GM15510 (cell line): Measurements from ENCODE around the gene TLCD3B.

Experiments
- POLR2A ChIP-seq: IDR thresholded peaks from 3 replicates; pipeline ENCODE4 v1.6.1; 2011; ENCODE audit warnings: borderline replicate concordance; ENCODE audit not compliant: insufficient read length; ENCODE audit errors: extremely low read depth

The TLCD3B gene

DNA sequence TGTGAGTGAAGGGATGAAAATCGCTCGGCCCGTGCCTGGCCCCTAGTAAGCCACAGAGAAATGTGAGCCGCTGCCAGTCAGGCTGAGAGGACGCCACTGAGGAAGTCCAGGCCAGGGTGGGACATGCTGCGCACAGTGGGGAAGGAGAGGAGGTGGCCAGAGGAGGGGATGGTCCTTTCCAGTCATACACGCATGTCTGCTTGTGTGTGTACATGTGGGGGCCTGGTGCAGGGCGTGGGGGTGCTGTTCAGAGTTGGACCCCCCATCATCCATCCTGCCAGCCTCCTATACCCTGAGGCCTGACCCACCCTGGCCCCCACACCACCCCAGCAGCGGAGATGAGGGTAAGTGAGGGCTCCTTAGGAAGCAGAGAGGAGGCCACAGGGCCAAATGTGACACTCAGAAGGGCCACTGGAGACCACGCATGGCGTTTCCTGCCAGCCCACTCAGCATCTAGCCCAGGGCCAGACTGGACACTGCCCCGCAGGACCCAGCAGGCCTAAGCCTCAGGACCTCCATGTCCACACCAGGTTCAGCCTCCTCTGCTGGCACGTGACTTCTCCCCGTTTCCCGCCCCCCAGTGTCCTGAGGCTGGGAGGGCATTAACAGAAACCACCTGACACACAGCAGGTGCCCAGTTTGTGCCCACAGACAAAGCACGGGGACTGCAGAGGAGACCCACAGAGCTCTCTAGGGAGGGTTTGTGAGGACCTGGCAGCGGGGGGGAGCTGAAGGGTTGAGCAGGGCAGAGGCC, 27.2 kb downstream of the TLCD3B start:
- TF ChIP-seq POLR2A = no peak

DNA sequence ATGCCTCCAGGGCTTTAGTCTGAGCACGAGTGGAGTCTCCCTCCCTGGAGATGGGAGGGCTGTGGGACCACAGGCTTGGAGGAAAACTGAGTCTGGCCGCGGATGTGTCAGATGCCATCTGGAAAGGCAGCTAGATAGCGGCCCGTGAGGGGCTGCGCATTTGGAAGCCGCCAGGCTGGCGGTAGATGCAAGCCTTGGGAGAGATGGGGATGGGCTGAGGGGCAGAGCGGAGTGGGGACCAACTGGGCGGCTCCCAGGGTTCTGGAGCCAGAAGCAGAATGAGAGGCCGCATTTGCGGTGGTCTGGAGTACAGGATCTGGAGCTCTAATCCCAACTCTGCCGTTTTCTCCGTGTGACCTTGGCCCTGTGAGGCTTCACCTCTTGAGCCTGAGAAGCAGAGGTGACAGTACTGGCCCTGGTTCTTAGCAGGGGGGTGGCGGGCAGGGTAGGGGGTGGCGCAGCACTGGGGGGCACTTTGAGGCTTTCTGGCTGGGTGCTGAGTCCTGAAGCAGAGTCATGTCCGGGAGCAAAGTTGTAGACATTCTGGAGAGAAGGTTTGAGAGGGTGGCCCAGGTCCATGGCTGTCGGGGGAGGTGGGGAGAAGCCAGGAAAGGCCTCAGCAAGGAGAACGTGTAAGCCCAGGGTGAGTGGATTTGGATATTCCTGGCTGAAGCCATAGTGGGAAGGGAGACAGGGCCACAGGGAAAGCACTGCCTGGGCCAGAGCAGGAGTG, 28.3 kb downstream of the TLCD3B start:
- TF ChIP-seq POLR2A = no peak

DNA sequence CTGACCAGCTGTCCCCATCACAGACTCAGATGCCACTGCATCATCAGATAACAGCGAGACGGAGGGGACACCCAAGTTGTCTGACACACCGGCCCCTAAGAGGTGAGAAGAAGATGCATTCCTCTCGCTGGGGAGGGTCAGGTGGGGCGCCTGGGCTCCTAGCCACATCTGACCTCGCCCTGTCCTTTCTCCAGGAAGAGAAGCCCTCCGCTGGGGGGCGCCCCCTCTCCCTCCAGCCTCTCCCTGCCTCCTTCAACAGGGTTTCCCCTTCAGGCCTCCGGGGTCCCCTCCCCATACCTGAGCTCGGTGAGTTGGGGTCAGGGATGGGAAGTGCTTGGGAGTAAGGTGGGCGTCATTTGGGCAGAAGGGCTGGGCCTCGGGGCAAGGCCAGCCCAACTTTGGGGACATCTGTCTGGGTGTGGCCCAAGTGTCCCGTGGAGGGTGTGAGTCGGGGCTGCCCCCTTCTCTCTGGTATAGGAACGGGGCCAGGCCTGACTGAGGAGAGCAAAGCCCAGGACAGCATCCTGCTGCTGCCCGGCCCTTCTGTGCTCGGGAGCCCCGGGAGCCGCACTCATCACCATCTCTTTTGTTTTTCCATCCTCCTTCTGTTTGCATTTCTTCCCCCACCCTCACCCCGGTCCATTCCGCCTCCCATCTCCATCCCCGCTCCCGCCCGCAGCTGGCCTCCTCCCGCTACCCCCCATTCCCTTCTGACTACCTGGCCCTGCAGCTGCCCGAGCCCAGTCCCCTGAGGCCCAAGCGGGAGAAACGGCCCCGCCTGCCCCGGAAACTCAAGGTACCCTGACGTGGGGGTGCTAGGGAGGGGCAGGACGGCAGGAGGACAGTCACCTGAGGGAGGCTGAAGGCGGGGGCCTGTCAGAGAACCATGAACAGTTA, 30.1 kb downstream of the TLCD3B start:
- TF ChIP-seq POLR2A = no peak

DNA sequence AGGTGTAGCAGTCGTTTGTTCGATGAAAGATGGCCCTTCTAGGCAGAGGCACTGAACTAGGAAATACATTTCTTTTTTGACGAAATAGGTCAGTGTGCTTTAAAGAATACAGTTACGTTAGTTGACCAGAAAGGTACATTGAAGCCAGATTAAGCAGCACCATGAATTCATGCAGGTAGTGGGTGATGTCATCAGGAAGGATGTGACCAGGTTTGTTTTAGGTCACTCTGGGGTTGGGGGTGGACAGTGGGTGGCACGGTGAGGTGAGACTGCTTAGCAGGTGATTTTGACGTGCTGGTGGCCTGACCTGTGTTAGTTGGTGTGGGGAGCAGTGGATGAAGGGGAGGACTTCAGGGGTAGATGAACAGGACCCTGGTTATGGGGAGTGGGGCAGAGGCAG, 31.5 kb downstream of the TLCD3B start:
- TF ChIP-seq POLR2A = no peak

DNA sequence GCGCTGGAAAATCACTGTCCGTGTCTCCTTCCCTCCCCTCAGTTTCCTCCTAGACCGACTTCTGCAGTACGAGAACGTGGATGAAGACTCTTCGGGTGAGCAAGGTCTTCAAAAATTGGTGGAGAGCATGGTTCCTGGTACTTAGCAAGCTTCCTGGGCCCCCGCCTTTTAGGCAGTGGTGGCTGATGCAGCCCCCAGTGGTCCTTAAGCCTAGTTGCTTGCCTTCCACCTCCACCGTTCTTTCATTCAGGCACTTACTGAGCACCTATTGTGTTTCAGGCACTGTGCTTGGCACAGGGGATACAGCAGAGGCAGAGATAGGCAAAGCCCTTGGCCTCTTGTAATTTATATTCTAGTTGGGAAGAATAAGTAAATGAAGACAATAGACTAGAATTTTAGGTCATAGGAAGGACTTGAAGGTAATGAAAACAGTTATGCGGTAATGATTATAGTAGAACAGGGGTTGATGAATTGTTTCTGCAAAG, 34.3 kb downstream of the TLCD3B start:
- no peak for TF ChIP-seq POLR2A

DNA sequence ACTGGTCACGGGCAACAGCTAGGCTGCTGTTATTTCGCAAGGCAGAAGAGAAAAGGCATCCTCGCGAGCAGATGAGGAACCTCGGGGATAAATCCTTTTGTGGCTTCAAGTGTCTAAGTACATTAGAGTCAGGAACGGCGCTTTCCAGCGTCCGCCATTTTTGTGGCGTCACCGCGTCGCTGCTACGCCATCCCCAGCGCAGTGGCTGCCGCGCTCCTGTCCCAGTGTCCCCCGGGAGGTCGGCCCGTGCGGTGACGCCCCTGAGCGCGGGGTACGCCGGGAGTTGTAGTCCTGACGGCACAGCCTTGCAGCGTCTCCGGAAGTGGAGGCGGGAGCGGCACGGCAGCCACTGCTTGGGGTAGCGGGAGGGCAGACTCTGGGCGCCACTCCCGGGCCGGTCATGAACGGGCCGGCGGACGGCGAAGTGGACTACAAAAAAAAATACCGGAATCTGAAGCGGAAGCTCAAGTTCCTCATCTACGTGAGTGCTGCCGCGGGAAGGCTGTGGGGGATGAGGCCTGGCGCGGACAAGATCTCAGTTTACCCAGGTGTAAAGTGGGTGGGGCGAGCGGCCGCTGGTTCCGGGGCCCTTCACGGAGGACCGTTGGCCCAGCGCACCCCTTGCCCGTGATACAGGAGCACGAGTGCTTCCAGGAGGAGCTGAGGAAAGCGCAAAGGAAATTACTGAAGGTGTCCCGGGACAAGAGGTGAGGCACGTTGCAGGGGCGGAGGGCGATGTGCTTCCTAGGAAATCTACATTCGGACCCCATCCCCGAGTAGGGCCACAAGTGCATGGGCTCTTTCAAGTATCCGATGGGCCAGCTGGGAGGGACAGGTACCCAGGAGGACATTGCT, 34.9 kb downstream of the TLCD3B start, which contains the start of gene INO80E:
Gene INO80E, plus strand, starts transcription at position 331 of the 855 bp plus-strand sequence. Its CDS starts 70 bp downstream, at position 401.
- TF ChIP-seq POLR2A = peak; percentile 70

DNA sequence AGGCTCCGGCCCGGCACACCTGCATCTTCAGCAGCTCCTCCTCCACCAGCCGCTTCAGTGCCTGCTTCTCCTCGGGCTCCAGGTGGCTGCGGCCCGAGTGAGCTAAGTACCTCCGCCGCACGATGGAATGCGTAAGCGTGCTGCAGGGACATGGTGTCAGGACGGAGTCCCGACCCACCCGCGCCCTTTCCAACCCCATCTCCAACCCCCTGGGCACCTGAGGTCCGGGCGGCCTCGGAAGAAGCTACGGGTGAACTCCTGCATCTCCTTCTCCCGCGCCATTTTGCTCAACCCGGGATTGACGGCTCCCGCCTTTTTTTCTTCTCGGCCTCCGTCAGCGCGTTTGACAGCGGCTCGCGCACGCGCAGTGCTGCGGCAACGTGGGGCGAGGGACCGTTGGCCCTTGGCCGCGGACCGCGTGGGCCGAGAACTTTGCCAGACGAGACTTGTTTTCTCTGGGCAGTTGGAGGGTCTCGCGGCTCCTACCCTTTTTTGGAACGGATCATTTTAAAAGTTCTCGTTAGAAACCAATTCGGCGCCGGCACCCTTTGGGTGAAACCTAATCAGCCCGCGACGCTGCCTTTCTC, 35.7 kb downstream of the TLCD3B start, which contains the start of gene HIRIP3:
Gene HIRIP3, minus strand, starts transcription at position 294 of the 587 bp plus-strand sequence. Its CDS starts 12 bp downstream, at position 282.
- TF ChIP-seq POLR2A = peak; percentile 39

DNA sequence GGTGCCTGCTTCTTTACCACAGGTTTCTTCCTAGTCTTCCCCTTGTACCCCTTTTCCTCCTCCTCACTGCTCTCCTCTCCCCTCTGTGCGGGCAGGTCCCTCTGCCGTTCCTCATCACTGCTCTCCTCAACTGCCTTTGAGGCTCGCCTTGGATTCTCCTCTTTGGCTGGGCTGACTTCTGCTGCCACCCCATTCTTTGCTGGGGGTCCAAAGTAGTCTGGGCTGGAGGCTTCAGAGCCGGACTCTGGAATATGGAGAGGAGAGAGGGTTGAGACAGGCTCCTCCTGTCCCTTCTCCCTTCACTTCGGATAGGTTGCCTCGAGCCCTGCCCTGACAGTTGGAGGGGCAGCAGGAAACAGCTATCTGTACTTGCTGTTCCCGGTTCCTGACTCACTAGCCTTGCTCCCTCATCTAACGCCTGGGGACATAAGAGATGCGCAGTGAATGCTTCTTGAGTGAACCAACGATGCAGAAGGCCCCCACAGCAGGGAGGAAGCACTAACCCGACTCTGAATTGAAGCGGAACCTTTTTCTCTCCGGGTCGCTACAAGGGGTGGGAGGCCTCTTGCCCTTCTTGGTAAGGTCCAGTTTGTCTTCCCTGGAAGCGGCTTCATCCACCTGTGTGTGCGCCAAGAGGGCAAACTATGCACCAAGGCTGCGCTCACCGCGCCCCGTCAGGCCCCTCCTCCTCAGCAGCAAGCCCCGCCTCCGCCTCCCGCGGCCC, 36.3 kb downstream of the TLCD3B start:
- no peak for TF ChIP-seq POLR2A

DNA sequence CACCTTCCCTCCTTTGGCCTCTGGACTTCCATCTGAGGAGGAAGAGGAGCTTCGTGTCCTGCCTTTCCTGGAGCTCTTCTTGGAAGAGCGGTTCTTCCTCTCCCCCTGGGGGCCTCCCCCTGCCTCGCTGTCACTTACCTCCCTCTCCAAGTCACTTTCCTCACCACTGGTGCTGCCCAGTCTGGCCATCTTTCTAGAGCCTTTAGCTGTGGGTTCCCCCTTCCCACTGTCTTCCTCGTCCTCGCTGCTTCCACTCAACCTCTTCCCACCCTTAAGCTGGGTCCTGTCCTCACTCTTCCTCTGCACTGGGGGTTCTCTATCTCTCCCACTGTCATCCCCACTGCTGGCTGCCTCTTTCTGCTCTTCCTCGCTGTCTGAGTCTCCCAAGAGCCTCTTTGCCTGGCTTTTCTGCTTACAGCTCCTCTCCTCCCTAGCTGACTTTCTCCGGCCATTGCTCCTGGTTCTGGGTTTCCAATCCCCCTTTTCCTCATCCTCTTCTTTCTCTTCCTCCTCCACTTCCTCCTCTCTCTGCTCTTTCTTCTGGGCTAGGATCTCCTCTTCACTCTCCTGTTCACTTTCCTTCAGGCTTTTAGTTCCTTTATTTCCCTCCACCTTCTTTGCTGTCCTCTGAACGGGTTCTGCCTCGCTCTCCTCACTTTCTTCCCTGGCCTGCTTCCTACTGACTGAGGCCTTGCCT, 37.0 kb downstream of the TLCD3B start:
- no peak for TF ChIP-seq POLR2A

DNA sequence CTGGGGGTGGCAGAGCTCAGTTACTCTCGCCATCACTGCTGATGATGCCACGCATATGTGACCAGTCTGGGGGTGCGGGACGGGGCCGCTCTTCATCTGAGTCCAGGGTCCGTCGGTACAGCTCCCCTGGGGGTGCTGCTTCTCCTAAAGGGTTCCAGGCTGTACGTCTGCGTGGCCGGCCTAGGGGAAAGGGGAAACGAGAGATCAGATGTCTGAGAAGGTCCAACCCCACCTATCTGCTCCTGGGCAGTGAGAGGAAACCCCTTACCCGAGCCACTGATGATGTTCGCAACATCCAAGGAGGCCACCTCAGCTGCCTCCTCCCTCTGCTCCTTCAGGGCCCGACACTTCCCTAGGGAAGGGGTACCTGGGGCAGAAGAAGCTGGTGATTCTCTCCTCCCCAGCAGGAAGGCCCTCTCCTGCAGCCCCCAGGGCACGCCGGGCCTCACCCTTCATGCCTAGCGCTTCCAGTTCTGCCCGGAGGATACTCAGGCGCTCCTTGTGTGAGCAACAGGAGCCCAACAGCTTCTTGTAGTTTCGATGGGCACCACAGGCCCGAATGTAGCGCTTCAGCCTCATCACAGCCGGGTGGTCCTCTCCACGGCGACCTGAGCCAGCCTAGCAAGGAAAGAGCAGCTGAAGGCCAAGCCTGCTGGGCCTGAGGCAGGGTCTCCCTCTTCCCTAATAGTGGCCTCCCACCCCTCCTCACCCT, 37.7 kb downstream of the TLCD3B start:
- no peak for TF ChIP-seq POLR2A

DNA sequence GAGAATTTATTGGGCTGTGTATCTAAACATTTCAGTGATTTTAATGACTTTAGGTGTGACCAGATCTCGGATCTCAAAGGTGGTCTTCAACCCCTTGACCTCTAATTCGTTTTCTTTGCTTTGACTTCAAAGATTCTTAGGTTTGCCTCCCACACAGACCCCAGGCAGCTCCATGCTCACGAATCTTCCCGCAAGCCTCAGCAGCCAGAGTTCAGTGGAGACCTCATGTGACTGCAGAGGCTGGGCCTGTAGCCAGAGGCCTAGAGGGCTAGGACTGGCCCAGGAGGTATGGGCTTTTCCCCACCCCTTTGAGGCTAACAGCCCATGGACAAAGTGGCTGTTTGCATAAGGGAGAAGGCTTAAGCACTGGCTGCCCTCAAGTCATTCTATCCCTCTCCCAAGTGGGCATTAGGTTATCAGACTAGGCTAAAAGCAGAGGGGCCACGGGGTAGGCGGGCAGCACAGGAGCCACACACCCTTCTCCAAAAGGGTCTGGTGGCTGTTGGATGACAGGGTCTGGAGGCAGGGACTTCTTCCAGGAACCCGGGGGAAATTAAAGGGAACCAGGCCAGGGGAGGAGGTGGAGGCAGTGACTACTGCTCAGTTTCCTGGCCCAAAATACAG, 38.6 kb downstream of the TLCD3B start:
- TF ChIP-seq POLR2A = no peak
